ENCODE data around the gene COL26A1. TPM values are rescaled to one million over a fixed set of nuclear protein-coding genes. Genes with fewer than 3 reads are reported as not detected.

COL26A1 gene
- total RNA-seq, 6 donors from 2014 or later, result 0.20 to 1.0 (median 0.30) TPM; not detected in 2

DNA sequence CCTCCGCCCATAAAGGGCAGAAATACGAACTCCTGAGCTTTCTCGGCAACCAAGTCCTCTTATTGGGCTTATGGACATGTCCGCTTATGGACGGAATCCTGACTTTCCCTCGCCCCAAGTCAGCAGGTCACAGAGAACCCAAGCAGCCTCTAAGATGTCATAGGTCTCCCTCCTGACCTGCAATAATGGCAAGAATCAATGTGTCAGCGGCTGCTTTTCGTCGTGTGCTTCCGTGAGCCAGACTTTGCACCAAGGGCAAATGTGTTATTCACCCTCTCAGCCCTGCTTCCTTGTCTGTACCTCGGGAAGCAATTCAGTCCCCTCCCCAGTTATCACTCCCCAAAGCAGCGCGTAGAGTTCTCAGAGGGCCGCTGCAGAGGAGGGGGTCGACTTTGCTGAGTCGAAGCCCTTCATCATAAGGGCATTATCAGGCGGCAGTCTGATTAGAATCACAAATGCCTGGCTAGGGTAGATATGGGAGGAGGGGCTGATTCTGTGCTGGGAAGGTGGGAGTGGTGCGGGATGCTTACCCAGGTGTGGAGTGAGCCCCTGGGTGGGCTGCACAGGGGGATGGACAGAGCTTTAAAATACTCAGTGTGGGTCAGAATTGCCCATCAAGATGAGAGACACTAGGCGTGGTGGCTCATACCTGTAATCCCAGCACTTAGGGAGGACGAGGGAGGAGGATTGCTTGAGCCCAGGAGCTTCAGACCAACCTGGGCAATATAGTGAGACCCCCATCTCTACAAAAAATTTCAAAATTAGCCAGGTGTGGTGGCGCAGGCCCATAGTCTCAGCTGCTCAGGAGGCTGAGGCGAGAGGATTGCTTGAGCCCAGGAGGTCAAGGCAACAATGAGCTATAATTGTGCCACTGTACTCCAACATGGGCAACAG, 36.0 kb downstream of the COL26A1 start:
- peaks cover 0 to 4% (median 0%) of the 10 kb centered on the region in 4 donors for H3K4me1 ChIP-seq
- 71 to 76% methylated on average over 21 to 22 of the region's 22 CpGs for WGBS, 2 donors
- no peak overlapping the region for H3K27ac ChIP-seq
- no peaks in the 10 kb centered on the region for H3K27me3 ChIP-seq
- H3K36me3 ChIP-seq, result no peaks in the 10 kb centered on the region
- no peaks in the 10 kb centered on the region for H3K9me3 ChIP-seq
- H3K4me3 ChIP-seq, result no peak overlapping the region
- TF ChIP-seq, protein P1, sequence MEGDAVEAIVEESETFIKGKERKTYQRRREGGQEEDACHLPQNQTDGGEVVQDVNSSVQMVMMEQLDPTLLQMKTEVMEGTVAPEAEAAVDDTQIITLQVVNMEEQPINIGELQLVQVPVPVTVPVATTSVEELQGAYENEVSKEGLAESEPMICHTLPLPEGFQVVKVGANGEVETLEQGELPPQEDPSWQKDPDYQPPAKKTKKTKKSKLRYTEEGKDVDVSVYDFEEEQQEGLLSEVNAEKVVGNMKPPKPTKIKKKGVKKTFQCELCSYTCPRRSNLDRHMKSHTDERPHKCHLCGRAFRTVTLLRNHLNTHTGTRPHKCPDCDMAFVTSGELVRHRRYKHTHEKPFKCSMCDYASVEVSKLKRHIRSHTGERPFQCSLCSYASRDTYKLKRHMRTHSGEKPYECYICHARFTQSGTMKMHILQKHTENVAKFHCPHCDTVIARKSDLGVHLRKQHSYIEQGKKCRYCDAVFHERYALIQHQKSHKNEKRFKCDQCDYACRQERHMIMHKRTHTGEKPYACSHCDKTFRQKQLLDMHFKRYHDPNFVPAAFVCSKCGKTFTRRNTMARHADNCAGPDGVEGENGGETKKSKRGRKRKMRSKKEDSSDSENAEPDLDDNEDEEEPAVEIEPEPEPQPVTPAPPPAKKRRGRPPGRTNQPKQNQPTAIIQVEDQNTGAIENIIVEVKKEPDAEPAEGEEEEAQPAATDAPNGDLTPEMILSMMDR (IDR thresholded peaks at IDR 0.05), result no peak
- TF ChIP-seq EP300 (IDR thresholded peaks at IDR 0.05) (no peak), POLR2AphosphoS5 (IDR thresholded peaks at IDR 0.05) (no peak), POLR2A (IDR thresholded peaks at IDR 0.05) (no peak)
- DNase-seq (no peak), ATAC-seq (ENCODE audit: low FRiP score in 2 of 2) (no peak)

DNA sequence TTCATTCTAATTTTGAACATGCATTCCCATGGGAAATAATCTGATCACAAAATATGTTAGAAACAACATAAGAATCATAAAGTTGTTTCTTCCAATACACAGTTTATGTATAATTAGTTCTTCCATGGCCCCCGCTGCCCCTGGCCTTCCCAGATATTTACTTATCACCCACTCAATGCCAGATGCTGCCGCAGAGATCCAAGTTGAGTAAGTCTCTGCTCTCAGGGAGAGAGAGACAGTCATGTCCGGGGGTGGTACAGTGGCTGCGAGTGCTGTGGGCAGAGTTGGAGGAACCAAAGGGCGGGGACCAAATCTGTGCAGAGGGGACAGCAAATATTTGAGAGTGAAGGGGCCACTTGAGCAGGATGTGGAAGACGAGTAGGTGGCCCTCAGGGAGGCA, 37.1 kb downstream of the COL26A1 start:
- DNase-seq (no peak), ATAC-seq (ENCODE audit: low FRiP score in 2 of 2) (no peak)
- no peak for TF ChIP-seq POLR2A (IDR thresholded peaks at IDR 0.05)
- TF ChIP-seq EP300 (IDR thresholded peaks at IDR 0.05), result no peak
- TF ChIP-seq, protein P1 (IDR thresholded peaks at IDR 0.05), result no peak
- no peak for TF ChIP-seq POLR2AphosphoS5 (IDR thresholded peaks at IDR 0.05)
- 44 to 53% methylated on average over 6 of the region's 6 CpGs for WGBS, 2 donors
- Histone ChIP-seq H3K4me1 (peaks cover 0 to 4% (median 0%) of the 10 kb centered on the region in 4 donors), H3K36me3 (no peaks in the 10 kb centered on the region), H3K27me3 (no peaks in the 10 kb centered on the region), H3K27ac (no peak overlapping the region), H3K4me3 (no peak overlapping the region), H3K9me3 (no peaks in the 10 kb centered on the region)

DNA sequence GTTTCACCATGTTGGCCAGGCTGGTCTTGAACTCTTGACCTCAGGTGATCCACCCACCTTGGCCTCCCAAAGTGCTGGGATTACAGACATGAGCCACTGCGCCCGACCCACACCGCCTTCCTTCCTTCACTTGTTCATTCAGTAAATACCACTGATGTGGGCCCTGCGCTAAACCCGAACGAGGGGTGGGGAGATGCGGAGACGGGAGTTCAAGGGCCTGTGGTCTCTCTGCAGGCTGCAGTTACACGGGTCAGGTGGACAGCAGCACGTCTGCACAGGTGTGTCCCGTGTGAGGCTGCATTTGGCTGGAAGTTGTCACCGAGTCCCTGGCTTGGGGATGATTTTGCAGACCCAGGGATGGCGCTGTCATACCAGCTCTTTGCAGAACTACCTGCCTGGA, 38.1 kb downstream of the COL26A1 start:
- Histone ChIP-seq H3K9me3 (no peaks in the 10 kb centered on the region), H3K27me3 (no peaks in the 10 kb centered on the region)
- 90 to 92% methylated on average over 11 to 13 of the region's 13 CpGs for WGBS, 2 donors

DNA sequence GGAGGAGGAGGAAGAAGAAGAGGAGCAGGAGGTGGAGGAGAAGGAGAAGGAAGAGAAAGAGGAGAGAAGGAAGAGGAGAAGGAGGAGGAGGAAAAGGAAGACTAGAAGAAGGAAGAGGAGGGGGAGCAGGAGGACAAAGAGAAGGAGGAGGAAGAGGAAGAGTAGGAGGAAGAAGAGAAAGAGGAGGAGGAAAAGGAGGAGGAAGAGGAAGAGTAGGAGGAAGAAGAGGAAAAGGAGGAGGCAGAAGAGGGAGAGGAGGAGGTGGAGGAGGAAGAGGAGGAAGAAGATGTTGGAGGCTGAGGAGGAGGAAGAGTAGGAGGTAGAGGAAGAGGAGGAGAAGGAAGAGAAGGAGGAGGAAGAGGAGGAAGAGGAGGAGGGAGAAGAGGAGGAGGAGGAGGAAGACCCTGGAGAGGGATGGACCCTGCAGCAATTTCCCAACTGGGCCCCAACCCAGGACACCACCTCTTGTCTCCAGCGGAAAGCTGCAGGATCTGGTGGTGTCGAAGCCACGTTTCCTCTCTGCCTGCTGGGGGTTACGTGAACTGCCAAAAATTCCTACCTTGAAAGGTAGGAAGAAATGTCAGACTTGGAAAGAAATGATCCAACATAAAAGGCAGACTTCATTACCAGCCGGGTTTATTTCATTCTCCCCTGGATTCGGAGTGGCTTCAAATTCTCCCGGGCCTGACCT, 38.9 kb downstream of the COL26A1 start:
- Histone ChIP-seq H3K4me1 (peaks cover 0 to 4% (median 0%) of the 10 kb centered on the region in 4 donors), H3K4me3 (no peak overlapping the region), H3K27ac (no peak overlapping the region), H3K36me3 (no peaks in the 10 kb centered on the region), H3K27me3 (no peaks in the 10 kb centered on the region), H3K9me3 (no peaks in the 10 kb centered on the region)
- no peak for ATAC-seq (ENCODE audit: low FRiP score in 2 of 2)
- 35 to 39% methylated on average over 7 of the region's 7 CpGs for WGBS, 2 donors
- TF ChIP-seq POLR2A (IDR thresholded peaks at IDR 0.05) (no peak), POLR2AphosphoS5 (IDR thresholded peaks at IDR 0.05) (no peak), EP300 (IDR thresholded peaks at IDR 0.05) (no peak)
- TF ChIP-seq, protein P1 (IDR thresholded peaks at IDR 0.05), result no peak
- no peak for DNase-seq

More for the DNA sequence above, 38.1 kb downstream of the COL26A1 start:
- no peak overlapping the region for H3K27ac ChIP-seq
- H3K4me1 ChIP-seq, result peaks cover 0 to 4% (median 0%) of the 10 kb centered on the region in 4 donors
- H3K36me3 ChIP-seq, result no peaks in the 10 kb centered on the region
- ATAC-seq (ENCODE audit: low FRiP score in 2 of 2) (no peak), DNase-seq (no peak)
- no peak overlapping the region for H3K4me3 ChIP-seq
- TF ChIP-seq, protein P1 (IDR thresholded peaks at IDR 0.05), result no peak
- TF ChIP-seq EP300 (IDR thresholded peaks at IDR 0.05), result no peak
- no peak for TF ChIP-seq POLR2A (IDR thresholded peaks at IDR 0.05)
- no peak for TF ChIP-seq POLR2AphosphoS5 (IDR thresholded peaks at IDR 0.05)
